ENCODE data around the gene LPAR5. TPM values are rescaled to one million over a fixed set of nuclear protein-coding genes. Genes with fewer than 3 reads are reported as not detected.

LPAR5 gene
- total and polyA plus RNA-seq, 2 of the 13 experiments (the other 11 are each of a cell fraction or from before 2014, with no cell fraction given): 0.09 to 0.32 TPM

DNA sequence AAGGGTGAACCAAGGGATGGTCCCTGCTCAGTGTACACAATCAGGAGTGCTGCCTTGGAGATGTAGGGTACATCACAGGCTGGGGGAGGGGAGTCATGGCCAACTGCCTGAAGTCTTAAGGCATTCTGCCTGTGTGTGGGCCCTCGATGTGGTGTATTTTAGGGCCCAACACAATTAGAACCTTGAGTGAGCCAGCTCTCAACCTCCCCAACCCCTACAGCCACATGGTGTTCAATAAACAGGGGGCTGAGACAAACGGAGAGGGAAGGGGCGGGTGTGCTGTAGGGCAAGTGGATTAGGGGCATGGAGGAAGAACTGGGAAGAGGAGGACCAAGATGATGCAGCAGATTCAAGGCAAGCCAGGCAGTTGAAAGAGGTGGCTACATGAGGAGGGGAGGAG, 20.0 kb downstream of the LPAR5 start:
- ChIA-PET CTCF (ENCODE audit: low intra/inter-chr PET ratio, low total read pairs) (no interaction called here), POLR2A (interaction anchor here (0.8 kb wide), 1 partner anchor 74 kb away, joined by 4 read pairs; the partner anchor contains the start of gene ZNF384)
- Histone ChIP-seq H2AFZ (ENCODE audit: low read length) (no peak overlapping the region), H4K20me1 (ENCODE audit: insufficient read depth, low read length) (no peaks in the 10 kb centered on the region), H3K27ac (ENCODE audit: extremely low read length, insufficient read depth, low read length) (no peak overlapping the region), H3K36me3 (replicated peaks in 1 of 2; ENCODE audit: control insufficient read depth in 1 of 2, insufficient read depth in 2 of 2, low read length in 2 of 2) (no peaks in the 10 kb centered on the region), H3K4me2 (ENCODE audit: low read depth, low read length) (no peak overlapping the region; the same call in 1 of the 2 replicates), H3K9me3 (ENCODE audit: low read length) (no peaks in the 10 kb centered on the region), H3K4me1 (ENCODE audit: insufficient read depth, low read length) (peaks cover 38% of the 10 kb centered on the region), H3K27me3 (ENCODE audit: control insufficient read depth in 1 of 2, insufficient read depth in 2 of 2, low read length in 2 of 2) (no peaks in the 10 kb centered on the region), H3K9ac (ENCODE audit: insufficient read depth, low read depth, low read length) (no peak overlapping the region), H3K79me2 (ENCODE audit: insufficient read depth, low read length) (no peaks in the 10 kb centered on the region), H3K4me3 (replicated peaks in 1 of 3; ENCODE audit: insufficient read depth in 1 of 3, low read depth in 2 of 3, low read length in 3 of 3) (no peak overlapping the region)
- no TSS peak for BruUV-seq (replicated peaks)
- intact Hi-C loops (cut with micrococcal nuclease; ENCODE audit: unreplicated experiment): loop anchor here (2.0 to 10.0 kb wide), 4 partner anchors 47 to 209 kb away; partner anchors contain the start of genes GPR162, ING4, P3H3 and ZNF384
- ATAC-seq (no peak), FAIRE-seq (no peak), DNase-seq (ENCODE audit: low spot score) (no peak)
- WGBS (ENCODE audit: low lambda C conversion rate): 30% methylated on average over 3 of the region's 3 CpGs
- TF ChIP-seq FOXO4 (CRISPR knock-in tag; conservative IDR thresholded peaks at IDR 0.05) (no peak), KIAA2018 (CRISPR knock-in tag; IDR thresholded peaks at IDR 0.05; ENCODE audit: borderline replicate concordance) (no peak), ZIK1 (CRISPR knock-in tag; IDR thresholded peaks at IDR 0.05; ENCODE audit: borderline replicate concordance, low read depth) (no peak), FOXP4 (CRISPR knock-in tag; IDR thresholded peaks at IDR 0.05) (no peak), ZNF253 (CRISPR knock-in tag; IDR thresholded peaks at IDR 0.05; ENCODE audit: borderline replicate concordance) (no peak), CENPX (CRISPR knock-in tag; IDR thresholded peaks at IDR 0.05) (no peak), THAP11 (CRISPR knock-in tag; IDR thresholded peaks at IDR 0.05) (no peak), MXD3 (CRISPR knock-in tag; IDR thresholded peaks at IDR 0.05) (no peak), TCF12 (IDR thresholded peaks at IDR 0.05) (no peak), TCF12 (CRISPR knock-in tag; IDR thresholded peaks at IDR 0.05) (no peak), POLR2AphosphoS2 (IDR thresholded peaks at IDR 0.05; ENCODE audit: low read depth, low read length) (no peak)
- TF ChIP-seq, protein P1, sequence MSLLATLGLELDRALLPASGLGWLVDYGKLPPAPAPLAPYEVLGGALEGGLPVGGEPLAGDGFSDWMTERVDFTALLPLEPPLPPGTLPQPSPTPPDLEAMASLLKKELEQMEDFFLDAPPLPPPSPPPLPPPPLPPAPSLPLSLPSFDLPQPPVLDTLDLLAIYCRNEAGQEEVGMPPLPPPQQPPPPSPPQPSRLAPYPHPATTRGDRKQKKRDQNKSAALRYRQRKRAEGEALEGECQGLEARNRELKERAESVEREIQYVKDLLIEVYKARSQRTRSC (CRISPR knock-in tag; IDR thresholded peaks at IDR 0.05; ENCODE audit: low read depth): no peak
- in situ Hi-C loops (cut with HindIII; ENCODE audit: extremely low pct_ligation_motif_present, low pct_unique_long_range_greater_than_20kb): loop anchor here (5.0 kb wide), 1 partner anchor 81 kb away; no protein-coding TSS in a partner anchor

All from HepG2 (cell line).